GM18909 (cell line): ENCODE results near the gene GSC.
"Not testable (repeated sequence)": the region's sequence is repeated elsewhere in the genome, so short reads cannot be mapped to it uniquely, and the experiment has no call there.

ENCODE experiments used
- ATAC-seq: cut with Tn5 transposase; IDR thresholded peaks from one replicate; pipeline ENCODE4 v1.9.1; 2021; ENCODE audit warnings: mild to moderate bottlenecking; ENCODE audit not compliant: unreplicated experiment, poor library complexity

The GSC gene

DNA sequence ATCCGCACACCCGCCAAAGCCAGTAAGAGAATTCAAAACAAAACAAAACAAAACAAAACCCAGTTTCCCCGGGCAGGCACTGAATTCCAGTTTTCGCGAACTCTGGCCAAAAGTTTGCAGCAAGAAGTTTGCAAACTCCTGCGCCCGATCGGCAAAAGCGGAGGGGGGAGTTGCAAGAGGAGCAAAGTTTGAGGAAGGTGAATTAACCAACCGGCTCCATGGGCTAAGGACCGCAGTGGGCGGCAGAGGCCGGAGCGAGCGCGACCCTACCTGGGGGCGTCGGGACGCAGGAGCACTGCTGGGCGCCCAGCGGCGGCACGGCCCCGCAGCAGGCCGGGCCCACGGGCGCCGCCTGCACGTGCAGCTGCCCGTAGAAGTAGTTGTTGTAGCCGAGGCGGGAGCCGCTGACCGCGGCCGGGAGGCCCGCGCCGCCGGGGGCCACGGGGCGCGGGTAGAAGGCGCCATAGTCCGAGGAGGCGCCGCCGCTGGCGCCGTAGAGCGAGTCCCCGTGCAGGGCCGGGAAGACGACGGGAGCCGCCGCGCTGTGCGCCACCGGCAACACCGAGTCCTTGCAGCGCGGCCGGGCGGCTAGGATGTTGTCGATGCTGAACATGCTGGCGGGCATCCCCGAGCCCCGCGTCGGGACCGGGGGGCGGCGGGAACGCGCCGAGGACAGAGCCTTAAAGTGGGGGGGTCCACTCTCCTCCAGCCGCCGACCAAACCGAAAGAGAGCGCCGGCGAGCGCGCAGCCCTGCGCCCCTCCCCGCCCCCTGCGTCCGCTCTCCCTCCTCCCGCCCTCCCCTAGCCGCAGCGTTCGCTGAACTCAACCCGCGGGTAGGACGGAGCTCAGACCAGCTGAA, at the start of gene GSC:
TSS of gene GSC (minus strand) at position 723 of the 860 bp plus-strand sequence. CDS start at position 625, 98 bp downstream.
- no peak for ATAC-seq

DNA sequence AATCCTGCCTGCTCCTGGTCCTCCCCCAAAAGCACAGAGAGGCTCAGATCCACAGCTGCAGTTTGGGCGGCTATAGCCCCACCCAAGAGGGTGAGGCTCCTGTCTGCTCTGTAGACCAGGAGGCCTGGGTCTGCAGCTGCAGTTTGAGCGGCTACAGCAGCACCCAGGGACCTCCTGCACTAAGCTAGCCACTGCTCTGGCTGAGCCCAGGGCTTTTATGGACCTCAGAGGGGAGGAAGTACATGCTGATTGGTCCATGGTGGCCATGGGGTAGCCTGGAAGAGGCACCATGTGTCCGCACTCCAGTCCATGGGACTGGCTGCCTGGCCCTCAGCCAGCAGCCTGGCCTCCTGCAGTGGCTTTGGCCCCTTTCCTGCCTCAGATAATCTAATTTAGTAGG, 49.6 kb upstream of the GSC start:
- ATAC-seq = no peak

DNA sequence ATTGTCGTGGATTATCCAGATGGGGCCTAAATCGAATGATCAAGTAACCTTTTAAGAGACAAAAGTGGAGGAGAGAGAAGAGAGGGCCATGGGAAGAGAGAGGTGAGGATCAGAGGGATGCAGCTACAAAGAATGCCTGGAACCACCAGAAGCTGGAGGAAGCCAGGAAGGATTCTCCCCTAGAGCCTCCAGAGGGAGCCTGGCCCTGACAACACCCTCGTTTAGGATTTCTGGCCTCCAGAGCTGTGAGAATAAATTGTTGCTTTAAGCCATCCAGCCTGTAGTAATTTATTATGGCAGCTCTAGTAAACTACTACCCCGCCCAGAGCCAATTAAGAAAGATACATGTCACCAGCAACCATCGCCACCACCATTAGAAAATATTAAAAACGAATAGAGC, 46.2 kb upstream of the GSC start:
- ATAC-seq = no peak

DNA sequence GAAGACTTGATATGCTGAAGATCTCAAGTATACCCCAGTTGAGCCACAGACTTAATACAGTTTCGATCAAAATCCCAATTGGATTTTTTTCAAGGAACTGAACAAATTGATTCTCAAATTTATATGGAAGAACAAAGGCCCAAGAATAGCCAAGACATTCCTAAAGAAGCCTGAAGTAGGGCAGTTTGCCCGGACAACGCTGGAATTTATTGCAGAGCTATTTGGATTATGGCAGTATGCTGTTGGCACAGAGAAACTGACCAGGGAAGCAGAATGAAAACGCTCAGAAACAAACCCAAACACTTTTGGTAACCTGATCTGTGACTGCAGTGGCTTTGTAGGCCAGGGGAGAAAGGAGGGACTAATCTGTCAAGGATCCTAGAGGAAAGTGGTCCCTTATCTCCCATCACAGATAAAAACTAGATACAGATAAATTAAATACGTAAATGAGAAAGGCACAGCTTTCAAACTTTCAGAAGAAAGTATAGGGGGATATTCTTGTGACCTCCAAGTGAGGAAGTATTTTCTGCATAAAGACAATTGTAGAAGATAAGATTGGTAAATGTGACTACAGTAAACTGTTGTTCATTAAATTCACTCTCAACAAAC, 35.9 kb upstream of the GSC start:
- no peak for ATAC-seq

DNA sequence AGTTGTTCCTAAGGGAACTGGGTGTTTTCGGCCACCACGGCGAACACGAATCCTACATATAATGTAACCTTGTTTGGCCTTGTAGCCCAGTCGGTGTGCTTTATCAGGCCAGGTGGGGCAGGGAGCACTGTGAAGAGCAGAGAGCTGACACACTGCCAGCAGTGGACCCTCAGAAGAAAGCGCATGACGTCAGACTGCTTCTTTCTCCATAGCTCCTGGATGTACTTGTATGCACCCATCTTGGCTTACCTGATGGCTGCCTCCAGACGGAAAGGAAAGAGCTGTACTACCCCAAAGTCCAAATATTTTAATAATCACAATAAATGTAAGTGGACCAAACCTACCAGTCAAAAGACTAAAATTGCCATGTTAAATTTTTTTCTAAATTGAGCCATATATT, 31.3 kb upstream of the GSC start:
- no peak for ATAC-seq

DNA sequence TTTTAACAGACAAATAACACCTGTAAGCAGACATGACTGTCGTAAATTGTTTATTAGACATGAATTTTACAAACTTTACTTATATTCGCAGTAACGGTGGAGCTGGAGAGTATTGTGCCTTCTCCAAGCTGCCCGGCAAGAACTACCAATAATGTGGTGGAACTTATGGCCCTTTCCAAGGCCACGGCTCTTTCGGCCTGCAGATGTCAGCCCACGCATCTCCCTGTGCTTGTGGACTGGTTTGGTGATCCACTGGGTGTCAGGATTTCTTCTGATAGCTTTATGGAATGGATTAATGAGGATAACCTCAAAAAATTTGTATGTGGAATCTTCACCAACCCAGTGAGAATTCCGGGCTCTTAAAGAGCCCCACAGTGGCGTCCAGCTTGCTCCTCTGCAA, 30.9 kb upstream of the GSC start:
- not testable (repeated sequence) for ATAC-seq

DNA sequence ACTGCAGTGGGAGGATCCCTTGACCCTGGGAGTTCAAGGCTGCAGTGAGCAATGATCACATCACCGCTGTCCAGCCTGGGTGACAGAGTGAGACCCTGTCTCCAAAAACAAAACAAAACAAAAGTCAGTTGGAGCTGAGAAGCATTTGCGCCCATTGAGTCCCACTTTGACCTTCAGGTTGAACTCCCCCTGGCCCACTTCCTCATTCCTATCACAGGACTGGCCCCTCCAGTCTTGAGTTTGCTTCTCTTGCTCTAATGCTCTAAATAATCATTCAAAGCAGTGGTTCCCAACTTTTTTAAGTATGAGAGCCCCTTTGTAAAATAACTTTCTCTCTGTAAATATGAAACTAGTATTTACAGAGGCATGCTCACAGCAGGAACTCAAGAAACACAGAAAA, 28.0 kb upstream of the GSC start:
- no peak for ATAC-seq

DNA sequence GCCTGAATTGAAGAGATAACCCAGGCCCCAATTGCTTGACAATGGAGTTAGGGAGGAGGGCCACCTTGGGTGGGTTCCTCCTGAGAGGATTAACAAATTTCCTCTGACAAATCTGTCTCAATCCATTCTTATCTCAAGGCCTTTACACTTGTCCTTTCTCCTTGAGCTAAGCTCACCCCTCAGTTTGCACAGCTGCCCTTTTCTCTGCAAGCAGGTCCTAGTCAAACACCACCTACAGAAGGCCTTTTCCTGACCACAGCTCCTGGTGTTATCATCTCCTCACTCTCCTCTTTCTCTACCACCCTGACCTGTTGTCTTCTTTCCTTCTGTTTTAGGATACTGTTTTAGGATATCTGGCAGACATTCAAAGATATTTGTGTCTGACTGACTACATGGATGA, 26.4 kb upstream of the GSC start:
- no peak for ATAC-seq

DNA sequence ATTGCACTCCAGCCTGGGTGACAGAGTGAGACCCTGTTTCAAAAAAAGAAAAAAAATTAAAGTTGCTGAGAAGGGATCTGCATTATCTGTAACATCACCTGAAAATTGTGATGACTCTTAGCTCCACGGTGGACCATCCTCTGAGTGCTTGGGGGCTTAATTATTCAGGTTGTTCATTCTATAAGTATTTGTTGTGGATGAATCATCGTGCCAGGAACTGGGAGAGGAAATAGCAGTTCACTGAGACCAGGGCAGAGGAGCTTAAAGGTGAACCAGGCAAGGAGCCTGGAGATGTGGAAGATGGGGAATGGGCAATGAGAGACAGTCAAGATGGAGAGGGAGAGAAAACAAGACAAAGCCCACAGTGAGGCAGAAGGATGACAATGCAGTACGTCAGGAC, 25.5 kb upstream of the GSC start:
- ATAC-seq = no peak

DNA sequence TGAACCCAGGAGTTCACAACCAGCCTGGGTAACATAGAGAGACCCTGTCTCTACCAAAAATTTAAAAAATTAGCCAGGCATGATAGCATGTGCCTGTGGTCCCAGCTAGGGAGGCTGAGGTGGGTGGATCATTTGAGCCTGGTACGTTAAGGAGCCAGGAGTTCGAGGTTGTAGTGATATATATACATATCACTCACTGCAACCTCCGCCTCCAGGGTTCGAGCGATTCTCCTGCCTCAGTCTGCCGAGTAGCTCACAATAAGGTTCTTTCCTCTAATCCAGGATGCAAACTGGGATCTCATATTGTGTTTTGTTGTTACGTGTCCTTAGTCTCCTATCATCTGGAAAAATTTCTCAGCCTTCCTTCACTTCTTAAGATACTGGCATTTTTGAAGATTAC, 24.0 kb upstream of the GSC start:
- no peak for ATAC-seq

DNA sequence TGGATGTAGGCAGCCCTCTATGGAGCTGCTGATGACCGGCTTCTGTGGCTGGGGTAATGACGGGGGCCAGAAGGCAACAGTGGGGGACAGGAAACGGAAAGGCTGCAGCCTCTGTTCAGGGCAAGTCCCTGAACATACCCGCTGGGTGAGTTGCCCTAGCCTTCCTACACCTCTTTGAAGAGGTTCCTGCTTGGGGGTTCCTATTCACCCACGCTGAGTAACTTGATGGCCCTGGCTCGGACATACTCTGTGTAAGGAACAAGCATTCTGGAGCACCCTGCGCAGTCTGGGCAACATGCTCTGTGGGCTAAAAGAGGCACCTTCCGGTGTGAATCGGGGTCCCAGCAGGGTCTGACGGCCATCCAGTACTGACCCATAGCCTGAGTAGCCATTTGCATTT, 17.7 kb upstream of the GSC start:
- ATAC-seq = no peak

DNA sequence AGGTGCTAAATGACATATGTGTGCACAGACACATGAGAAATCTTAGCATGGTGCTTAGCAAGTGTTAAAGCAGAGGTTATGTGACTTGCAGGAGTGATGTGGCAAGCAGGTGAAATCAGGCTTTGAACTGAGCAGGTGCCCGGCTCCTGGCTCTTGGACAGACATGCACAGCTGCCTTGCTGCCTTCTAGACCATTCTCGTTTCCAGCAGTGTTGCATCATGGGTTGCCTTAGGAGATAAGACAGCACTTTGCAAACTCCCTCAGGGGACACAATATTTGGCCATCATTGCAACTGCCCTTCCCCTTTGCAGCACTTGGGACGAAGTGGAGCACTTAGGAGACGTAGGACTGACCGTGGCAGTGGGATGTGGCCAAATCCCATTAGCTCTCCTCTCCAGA, 17.2 kb upstream of the GSC start:
- no peak for ATAC-seq

DNA sequence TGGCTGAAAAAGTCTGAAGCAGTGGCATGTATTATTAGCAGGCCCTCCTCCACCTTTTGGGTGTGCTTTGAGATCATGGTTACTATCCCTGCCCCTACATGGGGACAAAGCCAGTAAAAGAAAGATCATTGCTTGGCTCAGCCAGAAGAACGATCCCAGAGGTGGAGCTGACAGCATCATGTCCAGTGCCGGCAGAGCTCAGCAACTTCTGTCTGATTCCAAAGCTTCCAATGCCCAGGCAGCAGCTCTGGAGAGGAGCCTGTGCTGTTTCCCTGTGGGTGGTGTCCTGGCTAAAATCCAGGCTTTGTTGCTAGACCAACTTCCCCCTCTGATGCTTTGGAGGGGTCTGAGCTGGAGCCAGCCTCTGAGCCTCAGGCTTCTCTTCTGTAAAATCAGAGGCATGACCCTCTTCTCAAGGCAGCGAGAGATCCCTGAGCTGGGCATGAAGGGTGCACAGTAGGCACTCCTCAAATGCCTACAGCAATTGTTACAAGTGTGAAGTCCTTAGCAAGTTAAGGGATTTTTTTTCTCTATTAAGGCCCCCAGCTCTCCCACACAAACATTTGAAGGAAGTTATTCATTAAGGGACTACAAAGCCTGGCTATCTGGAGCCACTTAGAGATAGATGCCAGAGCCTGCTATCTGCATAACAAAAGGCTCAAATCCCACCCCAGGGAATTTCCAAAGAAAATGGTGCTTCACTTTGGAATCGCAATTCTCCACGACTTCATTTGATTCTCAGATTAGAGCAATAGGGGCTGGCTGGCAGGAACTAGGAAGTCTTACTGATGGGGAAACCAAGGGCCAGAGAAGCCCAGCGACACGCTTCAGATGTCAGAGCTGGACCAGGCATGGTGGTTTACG, 10.9 kb upstream of the GSC start:
- ATAC-seq = no peak

DNA sequence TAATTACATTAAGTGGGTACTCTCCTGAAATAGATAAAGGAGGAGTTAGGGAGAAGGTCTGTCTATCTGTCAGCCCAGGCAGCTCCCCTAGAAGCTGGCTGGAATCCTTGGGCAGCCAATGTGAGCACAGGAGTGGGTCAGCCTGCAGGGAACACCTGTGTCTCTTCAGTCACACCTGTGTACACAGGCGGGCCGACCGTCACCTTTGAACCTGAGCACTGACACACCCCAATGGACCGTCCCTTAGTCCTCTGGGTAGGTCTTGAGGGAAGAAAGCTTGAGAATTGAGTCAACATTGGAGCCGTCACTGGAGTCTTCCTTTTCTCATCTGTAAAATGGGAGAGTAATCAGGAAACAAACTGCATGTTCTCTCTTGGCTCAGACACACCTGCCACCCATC, 9.8 kb upstream of the GSC start:
- ATAC-seq = no peak

DNA sequence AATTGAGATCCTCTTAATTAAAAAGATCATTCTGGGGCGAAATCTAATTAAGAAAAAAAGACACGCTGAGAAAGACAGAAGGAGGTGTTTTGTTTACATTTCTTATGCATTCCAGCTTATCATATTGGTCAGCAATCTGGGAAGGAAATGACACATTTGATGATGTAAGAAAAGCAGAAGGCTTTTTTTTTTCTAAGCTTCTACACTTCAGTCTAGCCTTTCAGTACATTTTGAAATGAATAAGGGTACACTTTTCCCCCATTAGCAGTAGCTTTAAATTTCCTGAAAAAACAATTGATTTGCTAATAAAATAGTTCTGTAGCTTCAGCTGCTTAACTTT, 5.9 kb upstream of the GSC start:
- no peak for ATAC-seq

DNA sequence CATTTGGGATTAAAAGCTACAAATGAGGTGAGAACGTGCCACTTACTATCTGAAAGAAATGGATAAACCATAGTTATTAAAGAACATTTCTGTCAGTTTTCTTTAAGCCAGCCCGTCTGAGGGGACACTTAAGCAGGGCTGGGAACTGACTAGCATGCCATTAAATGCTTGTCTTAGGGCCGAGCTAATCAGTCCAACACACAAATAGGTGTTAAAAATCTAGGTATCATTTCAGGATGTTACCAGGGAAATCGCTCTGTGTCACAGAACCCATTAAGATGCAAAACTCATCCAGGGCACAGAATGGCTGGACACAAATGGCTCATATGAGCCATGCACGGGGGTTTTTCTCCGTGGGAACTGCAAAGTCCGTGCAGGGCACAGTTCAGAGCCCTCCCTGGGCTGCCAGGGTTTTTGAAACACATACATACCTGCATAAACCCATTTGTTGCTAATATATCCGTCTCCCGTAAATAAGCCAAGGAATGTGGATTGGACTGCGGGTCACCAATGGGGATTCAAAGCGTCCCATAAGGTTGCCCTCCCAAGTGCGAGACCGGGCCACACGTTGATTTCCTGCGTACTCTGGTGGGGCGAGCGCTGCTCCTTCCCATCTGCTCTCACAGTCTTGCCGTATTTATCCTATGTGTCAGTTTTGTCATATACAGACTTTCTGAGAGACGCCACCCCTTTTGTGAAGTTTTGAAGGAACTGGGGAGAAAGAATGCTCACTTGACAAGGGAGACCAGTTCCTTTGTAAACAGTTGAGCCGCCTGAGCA, 5.4 kb upstream of the GSC start:
- no peak for ATAC-seq

DNA sequence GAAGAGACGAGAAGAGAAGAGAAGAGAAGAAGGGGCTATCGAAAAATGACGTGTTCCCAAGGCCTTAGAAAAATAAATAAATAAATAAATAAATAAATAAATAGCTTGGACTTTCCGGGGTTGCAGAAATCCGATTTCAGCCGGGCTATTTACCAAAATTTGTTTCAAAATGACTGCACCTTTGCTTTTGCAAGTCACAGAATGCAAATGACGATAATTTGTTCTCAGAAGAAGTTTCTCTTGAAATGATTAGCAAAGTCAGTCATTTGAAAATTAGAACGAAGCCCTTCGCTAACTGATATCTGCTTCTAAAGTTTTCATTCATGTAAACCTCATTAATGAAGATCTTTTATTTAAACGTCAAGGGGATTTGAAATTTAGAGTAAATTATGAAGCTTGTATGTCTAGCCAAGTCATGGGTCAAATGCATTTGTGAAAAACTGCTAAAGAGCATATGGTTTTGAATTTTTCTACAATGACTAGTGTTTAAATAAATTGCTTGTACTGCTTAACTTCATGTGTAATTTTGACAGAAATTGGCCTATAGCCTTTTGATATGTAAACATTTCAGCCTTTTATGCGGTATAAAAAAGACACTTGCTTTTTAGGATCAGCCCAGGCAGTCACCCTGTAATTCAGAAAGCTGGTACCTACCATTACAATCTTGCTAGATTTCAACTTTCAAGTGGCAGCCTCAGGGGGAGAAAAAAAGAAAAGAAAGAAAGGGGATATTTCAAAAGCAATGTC, 4.6 kb upstream of the GSC start:
- no peak for ATAC-seq

DNA sequence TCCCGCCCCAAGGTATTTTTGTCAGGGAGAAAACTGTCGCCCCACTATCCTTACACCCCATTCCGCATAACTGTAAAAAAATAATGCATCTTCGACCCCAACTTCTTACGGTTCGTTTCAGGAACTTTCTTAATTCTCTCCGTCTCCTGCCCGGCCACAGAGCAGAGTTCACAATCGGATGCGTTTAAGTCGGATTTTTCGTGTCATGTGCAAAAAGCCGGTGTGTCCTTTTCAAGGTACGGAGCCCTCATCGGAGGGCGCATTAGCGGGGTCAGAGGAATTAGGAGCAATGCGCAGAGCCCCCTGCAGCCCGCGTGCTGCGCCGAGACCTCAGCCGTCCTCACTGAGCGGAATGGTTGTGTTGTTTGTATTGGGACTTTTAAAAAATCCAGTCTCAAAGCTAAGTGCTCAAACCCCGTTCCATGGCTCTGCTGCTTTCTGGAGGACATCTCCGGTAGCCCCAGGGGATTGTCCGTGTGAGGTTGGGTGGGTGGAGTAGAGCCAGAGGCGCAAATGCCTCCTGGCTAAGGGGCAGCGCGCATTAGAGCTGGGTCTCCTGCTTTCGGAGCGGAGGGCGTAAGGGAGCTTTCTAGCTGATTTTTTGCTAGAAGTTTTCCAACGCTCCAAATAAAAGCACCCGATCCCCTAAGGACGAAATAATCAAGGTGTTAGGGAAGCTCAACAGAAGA, 3.9 kb upstream of the GSC start:
- ATAC-seq = no peak

DNA sequence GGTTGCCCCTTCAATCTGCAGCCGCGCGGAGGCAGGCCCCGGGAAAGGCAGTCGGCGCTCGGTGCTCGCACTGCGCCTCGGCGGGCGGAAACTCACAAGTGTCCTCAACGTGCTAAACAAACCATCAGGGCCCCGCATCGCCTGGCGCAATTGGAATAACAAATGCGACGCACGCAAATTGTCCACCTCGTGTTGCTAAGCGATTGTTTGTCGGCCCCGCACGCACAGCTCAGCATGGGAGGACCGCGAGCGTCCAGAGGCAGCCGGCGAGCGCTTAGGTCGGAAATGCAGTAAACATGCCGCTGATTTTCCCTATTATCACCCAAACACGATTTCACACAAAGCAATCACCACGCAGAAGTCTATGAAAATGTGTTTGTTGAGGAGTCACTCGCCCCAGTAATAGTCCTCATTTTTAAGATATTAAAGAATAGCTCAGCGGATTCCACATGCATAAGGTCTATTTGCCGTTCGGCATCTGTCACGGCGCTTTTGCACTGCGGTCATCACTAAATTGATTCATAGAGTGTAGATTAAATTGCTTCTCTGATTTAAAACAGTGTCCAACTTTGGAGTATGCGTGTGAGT, 3.2 kb upstream of the GSC start:
- ATAC-seq = no peak
